B cell (primary cell): ENCODE measurements around the gene FAHD2A. TPM values are rescaled to one million over a fixed set of nuclear protein-coding genes. Genes with fewer than 3 reads are reported as not detected.

Source experiments
- ATAC-seq: fragments of 200-7000 bp; cut with Tn5 transposase; one replicate; pipeline ENCODE4 v1.10.0; 2021; ENCODE audit warnings: low read depth, mild to moderate bottlenecking, moderate number of reproducible peaks, moderate library complexity
- CTCF ChIA-PET: fragments of 350-600 bp; sonication (Branson Sonifier 250); formaldehyde crosslinking; loops from one replicate; lab custom pipeline; 2021; ENCODE audit warnings: antibody characterized with exemption, inconsistent platforms; lab: Charles Lee
- POLR2A ChIA-PET: fragments of 350-600 bp; sonication (Branson Sonifier 250); formaldehyde crosslinking; loops from one replicate; lab custom pipeline; 2021; ENCODE audit warnings: antibody characterized with exemption; lab: Charles Lee
- DNase-seq: peaks from one replicate; pipeline ENCODE4 v3.0.0; 2013
- H2AFZ ChIP-seq: 2 replicates; pipeline ENCODE4 v1.6.1; 2012; ENCODE audit warnings: mild to moderate bottlenecking, low read depth, low read length; ENCODE audit not compliant: insufficient read depth, poor library complexity, severe bottlenecking
- H3K27ac ChIP-seq, 2 donors: 1 replicate in 1 of 2; 2 replicates in 1 of 2; pipeline ENCODE4 v1.5.1; 2012 to 2013; ENCODE audit warnings: low read length in 2 of 2, mild to moderate bottlenecking in 2 of 2, moderate library complexity in 1 of 2
- H3K27me3 ChIP-seq, 4 experiments: fragments of 200-600 bp in 1 of 4; sonication (generic) in 1 of 4; replicated peaks in 1 of 4; 1 replicate in 2 of 4; 2 replicates in 2 of 4; pipeline versions ENCODE4 v1.6.1 to v1.7.0; 2013 to 2016; ENCODE audit warnings: low read length in 3 of 4, mild to moderate bottlenecking in 2 of 4, mixed read lengths in 1 of 4, moderate library complexity in 1 of 4; ENCODE audit not compliant: insufficient read depth in 4 of 4, control insufficient read depth in 3 of 4; ENCODE audit errors: control extremely low read depth in 1 of 4
- H3K36me3 ChIP-seq, 2 experiments: replicated peaks in 1 of 2; 1 replicate in 1 of 2; 2 replicates in 1 of 2; pipeline versions ENCODE4 v1.6.1 to v1.7.1; 2013; ENCODE audit warnings: low read length in 1 of 2; ENCODE audit not compliant: insufficient read depth in 2 of 2, control insufficient read depth in 1 of 2; ENCODE audit errors: control extremely low read depth in 1 of 2, extremely low read depth in 1 of 2
- H3K4me1 ChIP-seq, 2 donors: fragments of 200-600 bp in 1 of 2; sonication (generic) in 1 of 2; 1 replicate in 1 of 2; 2 replicates in 1 of 2; pipeline versions ENCODE4 v1.5.1 to v1.6.1; 2013 to 2017; ENCODE audit warnings: low read length in 2 of 2; ENCODE audit not compliant: control insufficient read depth in 2 of 2, insufficient read depth in 2 of 2
- H3K4me2 ChIP-seq: replicated peaks from 2 replicates; pipeline ENCODE3; 2012; ENCODE audit warnings: mild to moderate bottlenecking, low read depth, low read length; ENCODE audit not compliant: poor library complexity, severe bottlenecking
- H3K4me3 ChIP-seq, 5 experiments: fragments of 200-600 bp in 1 of 5; sonication (generic) in 1 of 5; 1 replicate in 3 of 5; 2 replicates in 2 of 5; pipeline versions ENCODE4 v1.5.1 to v1.7.0; 2011 to 2016; ENCODE audit warnings: low read length in 4 of 5, mild to moderate bottlenecking in 4 of 5, low read depth in 2 of 5, control low read depth in 1 of 5, moderate library complexity in 1 of 5; ENCODE audit not compliant: insufficient read depth in 1 of 5; ENCODE audit errors: control extremely low read depth in 1 of 5, extremely low read depth in 1 of 5
- H3K79me2 ChIP-seq: fragments of 200-600 bp; sonication (generic); one replicate; pipeline ENCODE4 v1.6.0; 2016; ENCODE audit warnings: low read length; ENCODE audit not compliant: control insufficient read depth, insufficient read depth
- H3K9ac ChIP-seq: fragments of 200-600 bp; sonication (generic); 2 replicates; pipeline ENCODE4 v1.6.1; 2017; ENCODE audit warnings: mild to moderate bottlenecking, low read length, moderate library complexity
- H3K9me3 ChIP-seq, 3 donors: one replicate each; pipeline versions ENCODE4 v1.6.1 to v1.7.1; 2013; ENCODE audit warnings: low read length in 2 of 3; ENCODE audit not compliant: control insufficient read depth in 2 of 3, insufficient read depth in 1 of 3; ENCODE audit errors: control extremely low read depth in 1 of 3
- H4K20me1 ChIP-seq: 2 replicates; pipeline ENCODE4 v1.6.0; 2012; ENCODE audit warnings: mild to moderate bottlenecking, low read length; ENCODE audit not compliant: insufficient read depth, control insufficient read depth, poor library complexity, severe bottlenecking
- H3K27ac Mint-ChIP-seq: one replicate; pipeline ENCODE4 v1.8.0; 2021; ENCODE audit warnings: mixed read lengths
- H3K27me3 Mint-ChIP-seq: one replicate; pipeline ENCODE4 v1.8.0; 2021; ENCODE audit warnings: mixed read lengths
- H3K4me1 Mint-ChIP-seq: one replicate; pipeline ENCODE4 v1.8.0; 2021; ENCODE audit warnings: mixed read lengths
- H3K4me3 Mint-ChIP-seq: one replicate; pipeline ENCODE4 v1.8.0; 2021; ENCODE audit warnings: mixed read lengths
- H3K9me3 Mint-ChIP-seq: one replicate; pipeline ENCODE4 v1.8.0; 2022; ENCODE audit warnings: mixed read lengths; ENCODE audit not compliant: insufficient read depth
- EZH2 ChIP-seq: IDR thresholded peaks from 2 replicates; pipeline ENCODE4 v1.6.1; 2012; ENCODE audit warnings: borderline replicate concordance, low read depth, mild to moderate bottlenecking, moderate library complexity, low read length; ENCODE audit not compliant: insufficient read depth, poor library complexity, severe bottlenecking
- WGBS: methylation state at CpG from one replicate; pipeline ENCODE4 v1.1.5; 2013; ENCODE audit warnings: missing lambda C conversion rate; ENCODE audit not compliant: insufficient coverage; 5-methylcytosine and 5-hydroxymethylcytosine counted together
- intact Hi-C: fragments of 100-400 bp; cut with micrococcal nuclease; formaldehyde crosslinking; loops from one replicate; pipeline ENCODE4 v1.10.0; 2022
- polyA plus RNA-seq: library from polyadenylated mRNA; depleted of rRNA; stranded (reverse); fragments of >200 nt; gene quantifications from 2 replicates; pipeline ENCODE4 v1.2.3, GENCODE V29; 2012
- total RNA-seq, 2 donors: library from RNA; stranded (reverse); fragments of 120-200 nt in 1 of 2; gene quantifications; 1 replicate in 1 of 2; 2 replicates in 1 of 2; pipeline versions ENCODE4 v1.2.3 to v1.2.4, GENCODE V29; 2013 to 2022
- TF ChIP-seq, protein P1 (sequence below): fragments of 200-600 bp; IDR thresholded peaks from one replicate; pipeline ENCODE4 v1.8.0; 2022; ENCODE audit warnings: antibody characterized with exemption, mild to moderate bottlenecking

FAHD2A gene
- total and polyA plus RNA-seq, 2 donors (not counting 1 experiment from before 2014, with no cell fraction given), result 18.3 to 22.9 TPM

DNA sequence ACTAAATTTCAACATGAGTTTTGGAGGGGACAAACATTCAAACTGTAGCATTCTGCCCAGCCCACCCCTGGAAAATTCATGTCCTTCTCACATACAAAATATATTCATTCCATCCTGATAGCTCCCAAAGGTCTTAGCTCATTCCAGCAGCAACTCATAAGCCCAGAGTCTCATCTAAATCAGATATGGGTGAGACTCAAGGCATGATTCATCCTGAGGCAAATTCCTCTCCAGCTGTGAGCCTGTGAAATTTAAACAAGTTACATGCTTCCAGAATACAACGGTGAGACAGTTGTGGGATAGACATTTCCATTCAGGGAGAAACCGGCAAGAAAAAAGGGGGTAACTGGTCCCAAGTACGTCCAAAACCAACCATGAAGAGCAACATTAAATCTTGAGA lies 43.5 kb upstream of the FAHD2A start:
- Mint-ChIP-seq H3K4me1 (no peaks in the 10 kb centered on the region), H3K4me3 (no peak overlapping the region), H3K27me3 (peaks cover 4% of the 10 kb centered on the region), H3K27ac (no peak overlapping the region), H3K9me3 (no peaks in the 10 kb centered on the region)
- H3K9ac ChIP-seq, result no peak overlapping the region
- intact Hi-C loops, result no loop called here
- H4K20me1 ChIP-seq, result no peaks in the 10 kb centered on the region
- H3K79me2 ChIP-seq, result no peaks in the 10 kb centered on the region
- no peak overlapping the region for H3K27ac ChIP-seq
- WGBS, result 90% methylated on average over 3 of the region's 3 CpGs
- DNase-seq, result no peak
- peaks cover 0 to 5% (median 0%) of the 10 kb centered on the region in 4 experiments for H3K27me3 ChIP-seq
- peaks cover 0 to 10% (median 0%) of the 10 kb centered on the region in 3 donors for H3K9me3 ChIP-seq
- H3K4me1 ChIP-seq, result no peaks in the 10 kb centered on the region
- no peak for ATAC-seq
- ChIA-PET POLR2A (no interaction called here), CTCF (no interaction called here)
- H3K4me3 ChIP-seq, result no peak overlapping the region
- H3K36me3 ChIP-seq, result no peaks in the 10 kb centered on the region
- TF ChIP-seq, protein P1, sequence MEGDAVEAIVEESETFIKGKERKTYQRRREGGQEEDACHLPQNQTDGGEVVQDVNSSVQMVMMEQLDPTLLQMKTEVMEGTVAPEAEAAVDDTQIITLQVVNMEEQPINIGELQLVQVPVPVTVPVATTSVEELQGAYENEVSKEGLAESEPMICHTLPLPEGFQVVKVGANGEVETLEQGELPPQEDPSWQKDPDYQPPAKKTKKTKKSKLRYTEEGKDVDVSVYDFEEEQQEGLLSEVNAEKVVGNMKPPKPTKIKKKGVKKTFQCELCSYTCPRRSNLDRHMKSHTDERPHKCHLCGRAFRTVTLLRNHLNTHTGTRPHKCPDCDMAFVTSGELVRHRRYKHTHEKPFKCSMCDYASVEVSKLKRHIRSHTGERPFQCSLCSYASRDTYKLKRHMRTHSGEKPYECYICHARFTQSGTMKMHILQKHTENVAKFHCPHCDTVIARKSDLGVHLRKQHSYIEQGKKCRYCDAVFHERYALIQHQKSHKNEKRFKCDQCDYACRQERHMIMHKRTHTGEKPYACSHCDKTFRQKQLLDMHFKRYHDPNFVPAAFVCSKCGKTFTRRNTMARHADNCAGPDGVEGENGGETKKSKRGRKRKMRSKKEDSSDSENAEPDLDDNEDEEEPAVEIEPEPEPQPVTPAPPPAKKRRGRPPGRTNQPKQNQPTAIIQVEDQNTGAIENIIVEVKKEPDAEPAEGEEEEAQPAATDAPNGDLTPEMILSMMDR, result no peak
- TF ChIP-seq EZH2, result no peak
- no peak overlapping the region for H3K4me2 ChIP-seq
- H2AFZ ChIP-seq, result no peak overlapping the region

DNA sequence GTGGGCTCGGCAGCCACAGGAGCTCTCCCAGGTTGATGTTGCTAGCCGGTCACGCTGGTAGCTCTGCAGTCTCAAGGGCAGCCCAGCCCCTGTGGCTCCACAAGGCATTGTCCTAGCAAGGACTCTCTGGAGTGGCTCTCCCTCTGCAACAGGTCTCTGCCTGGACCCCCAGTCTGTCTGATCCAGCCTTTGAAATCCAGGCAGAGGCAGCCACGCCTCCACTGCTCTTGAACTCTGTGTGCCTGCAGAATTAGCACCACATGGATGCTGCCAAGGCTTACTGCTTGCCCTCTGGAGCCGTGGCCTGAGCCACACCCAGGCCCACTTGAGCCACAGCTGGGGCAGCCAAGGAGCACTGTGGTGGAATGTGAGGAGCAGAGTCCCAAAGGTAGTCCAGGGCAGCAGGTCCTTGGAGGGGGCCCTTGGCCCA lies 43.0 kb upstream of the FAHD2A start:
- intact Hi-C loops, result no loop called here
- ChIA-PET CTCF (no interaction called here), POLR2A (no interaction called here)
- no peak for DNase-seq
- Histone ChIP-seq H3K4me1 (no peaks in the 10 kb centered on the region), H3K36me3 (no peaks in the 10 kb centered on the region), H3K79me2 (no peaks in the 10 kb centered on the region), H3K4me2 (no peak overlapping the region), H3K9ac (no peak overlapping the region), H3K27ac (no peak overlapping the region), H3K9me3 (peaks cover 0 to 10% (median 0%) of the 10 kb centered on the region in 3 donors), H3K27me3 (peaks cover 0 to 5% (median 0%) of the 10 kb centered on the region in 4 experiments), H4K20me1 (no peaks in the 10 kb centered on the region), H3K4me3 (no peak overlapping the region), H2AFZ (no peak overlapping the region)
- no peak overlapping the region for H3K27ac Mint-ChIP-seq
- H3K4me1 Mint-ChIP-seq, result no peaks in the 10 kb centered on the region
- H3K9me3 Mint-ChIP-seq, result no peaks in the 10 kb centered on the region
- TF ChIP-seq, protein P1, result no peak
- no peak for TF ChIP-seq EZH2
- WGBS, result 79% methylated on average over 5 of the region's 5 CpGs
- no peak overlapping the region for H3K4me3 Mint-ChIP-seq
- H3K27me3 Mint-ChIP-seq, result peaks cover 4% of the 10 kb centered on the region
- ATAC-seq, result no peak
